GM19395 (cell line): Measurements from ENCODE around the gene CLDN11.

Experiments used
- ATAC-seq: cut with Tn5 transposase; IDR thresholded peaks from one replicate; pipeline ENCODE4 v1.9.1; 2021; ENCODE audit warnings: mild to moderate bottlenecking, moderate library complexity; ENCODE audit not compliant: unreplicated experiment

CLDN11 gene

GRCh38 chr3:170469151-170470062 is 50.7 kb downstream of the CLDN11 start:
- no peak for ATAC-seq

- no peak for ATAC-seq
Observed at GRCh38 chr3:170470063-170471016, 51.7 kb downstream of the CLDN11 start.

- ATAC-seq, result no peak
Observed at GRCh38 chr3:170471149-170471548, 52.5 kb downstream of the CLDN11 start.

GRCh38 chr3:170473358-170473757 is 54.7 kb downstream of the CLDN11 start:
- no peak for ATAC-seq

GRCh38 chr3:170475092-170475685 is 56.5 kb downstream of the CLDN11 start:
- ATAC-seq, result no peak

- ATAC-seq, result no peak
Observed at GRCh38 chr3:170476291-170476690, 57.6 kb downstream of the CLDN11 start.

GRCh38 chr3:170477395-170477794 is 58.7 kb downstream of the CLDN11 start:
- ATAC-seq, result no peak

GRCh38 chr3:170480111-170480510 is 61.4 kb downstream of the CLDN11 start:
- no peak for ATAC-seq

GRCh38 chr3:170482199-170482598 is 63.5 kb downstream of the CLDN11 start:
- ATAC-seq, result no peak

- no peak for ATAC-seq
Observed at GRCh38 chr3:170483485-170484262, 65.0 kb downstream of the CLDN11 start.
